ENCODE results near the gene ABCC3. TPM values are rescaled to one million over a fixed set of nuclear protein-coding genes. Genes with fewer than 3 reads are reported as not detected.

The ABCC3 gene
- total RNA-seq, 1 donor from 2014 or later, result 0.73 TPM

GRCh38 chr17:50629902-50630301 is 4.8 kb upstream of the ABCC3 start:
- Mint-ChIP-seq H3K9me3 (ENCODE audit: unreplicated experiment) (no peaks in the 10 kb centered on the region), H3K27ac (ENCODE audit: unreplicated experiment) (no peak overlapping the region), H3K4me1 (ENCODE audit: unreplicated experiment) (peaks cover 19% of the 10 kb centered on the region), H3K4me3 (ENCODE audit: unreplicated experiment) (no peak overlapping the region), H3K27me3 (ENCODE audit: unreplicated experiment) (peaks cover 36% of the 10 kb centered on the region), H3K36me3 (ENCODE audit: unreplicated experiment) (no peaks in the 10 kb centered on the region)
- DNase-seq (ENCODE audit: extremely low spot score, unreplicated experiment), result no peak
- TF ChIP-seq CTCF (IDR thresholded peaks at IDR 0.05), result no peak

- Mint-ChIP-seq H3K36me3 (ENCODE audit: unreplicated experiment) (no peaks in the 10 kb centered on the region), H3K27ac (ENCODE audit: unreplicated experiment) (no peak overlapping the region), H3K4me3 (ENCODE audit: unreplicated experiment) (no peak overlapping the region), H3K27me3 (ENCODE audit: unreplicated experiment) (peaks cover 36% of the 10 kb centered on the region), H3K9me3 (ENCODE audit: unreplicated experiment) (no peaks in the 10 kb centered on the region), H3K4me1 (ENCODE audit: unreplicated experiment) (peaks cover 20% of the 10 kb centered on the region)
- DNase-seq (ENCODE audit: extremely low spot score, unreplicated experiment), result no peak
- peak; percentile 72 for TF ChIP-seq CTCF (IDR thresholded peaks at IDR 0.05)
Observed at GRCh38 chr17:50630524-50631194, 4.0 kb upstream of the ABCC3 start.

DNA sequence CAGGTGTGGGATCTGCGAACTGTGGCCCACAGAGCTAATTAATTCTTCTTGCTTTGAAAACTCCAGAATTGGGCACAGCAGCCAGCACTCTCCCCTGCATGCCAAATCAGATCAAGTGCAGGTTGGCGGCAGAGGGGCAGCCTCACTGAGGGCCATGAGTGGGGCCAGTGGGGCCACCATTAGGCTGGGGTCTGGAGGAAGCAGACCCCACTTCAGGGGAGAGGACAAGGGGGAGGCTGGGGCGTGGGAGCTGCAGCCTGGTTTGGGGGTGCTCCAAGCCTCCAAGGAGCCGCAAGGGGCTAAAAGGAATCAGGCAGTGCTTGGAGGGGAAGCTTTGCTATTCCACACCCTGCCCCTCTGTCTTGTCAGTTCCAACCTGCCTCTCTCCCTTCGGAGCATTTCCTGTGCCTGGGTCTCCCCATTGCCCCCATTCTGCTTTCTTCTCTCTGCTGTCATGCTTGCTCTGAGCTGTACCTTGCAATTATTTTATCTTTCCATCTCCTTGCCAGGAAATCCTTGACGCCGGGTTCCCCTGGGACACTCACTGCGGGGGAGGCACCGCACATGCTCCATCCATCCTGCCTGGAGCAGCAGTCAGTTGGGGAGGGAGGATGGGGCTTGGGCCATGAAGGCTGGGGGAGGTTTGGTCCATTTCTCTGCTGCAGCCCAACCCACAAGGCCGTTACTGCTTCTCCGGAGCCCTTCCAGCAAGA is 3.3 kb upstream of the ABCC3 start:
- peaks cover 20% of the 10 kb centered on the region for H3K4me1 Mint-ChIP-seq (ENCODE audit: unreplicated experiment)
- H3K9me3 Mint-ChIP-seq (ENCODE audit: unreplicated experiment), result no peaks in the 10 kb centered on the region
- no peak for TF ChIP-seq CTCF (IDR thresholded peaks at IDR 0.05)
- no peak overlapping the region for H3K4me3 Mint-ChIP-seq (ENCODE audit: unreplicated experiment)
- DNase-seq (ENCODE audit: extremely low spot score, unreplicated experiment), result no peak
- H3K36me3 Mint-ChIP-seq (ENCODE audit: unreplicated experiment), result no peaks in the 10 kb centered on the region
- peaks cover 36% of the 10 kb centered on the region for H3K27me3 Mint-ChIP-seq (ENCODE audit: unreplicated experiment)
- H3K27ac Mint-ChIP-seq (ENCODE audit: unreplicated experiment), result no peak overlapping the region

DNA sequence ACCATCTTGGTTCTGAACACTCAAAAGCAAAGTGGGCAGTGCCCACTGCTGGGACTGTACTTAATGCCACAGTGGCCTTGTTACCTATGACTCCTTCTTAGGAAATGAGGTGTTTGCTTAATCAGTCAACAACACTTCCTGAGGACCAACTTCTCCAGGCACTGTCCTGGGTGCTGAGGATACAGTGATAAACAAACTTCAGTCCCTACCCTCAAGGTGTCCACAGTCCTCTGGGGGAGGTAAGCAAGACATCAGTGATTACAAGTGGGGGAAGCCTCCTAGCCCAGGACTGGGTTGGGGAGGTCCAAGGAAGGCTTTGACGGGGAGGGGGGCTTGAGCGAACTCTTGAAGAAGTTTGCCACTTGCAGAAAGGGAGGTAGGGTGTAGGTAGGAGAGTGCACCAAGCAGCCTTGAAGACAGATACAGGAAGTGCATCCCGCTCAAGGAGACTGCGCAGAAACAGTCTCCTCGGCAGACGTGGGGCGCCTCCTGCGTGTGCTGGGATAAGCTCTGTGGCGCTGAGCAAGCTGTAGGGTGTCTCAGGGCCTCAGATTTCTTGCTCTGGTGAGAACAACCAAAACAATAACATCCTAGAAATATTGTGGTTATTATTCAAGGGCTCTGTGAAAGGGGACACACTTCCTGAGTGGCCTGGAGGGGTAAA is 2.6 kb upstream of the ABCC3 start:
- Mint-ChIP-seq H3K4me3 (ENCODE audit: unreplicated experiment) (no peak overlapping the region), H3K27ac (ENCODE audit: unreplicated experiment) (no peak overlapping the region), H3K36me3 (ENCODE audit: unreplicated experiment) (no peaks in the 10 kb centered on the region), H3K27me3 (ENCODE audit: unreplicated experiment) (peaks cover 36% of the 10 kb centered on the region), H3K9me3 (ENCODE audit: unreplicated experiment) (no peaks in the 10 kb centered on the region), H3K4me1 (ENCODE audit: unreplicated experiment) (peaks cover 20% of the 10 kb centered on the region)
- DNase-seq (ENCODE audit: extremely low spot score, unreplicated experiment), result no peak
- TF ChIP-seq CTCF (IDR thresholded peaks at IDR 0.05), result no peak

GRCh38 chr17:50632637-50633036 is 2.0 kb upstream of the ABCC3 start:
- Mint-ChIP-seq H3K4me1 (ENCODE audit: unreplicated experiment) (peaks cover 24% of the 10 kb centered on the region), H3K4me3 (ENCODE audit: unreplicated experiment) (no peak overlapping the region), H3K36me3 (ENCODE audit: unreplicated experiment) (no peaks in the 10 kb centered on the region), H3K27me3 (ENCODE audit: unreplicated experiment) (peaks cover 32% of the 10 kb centered on the region), H3K27ac (ENCODE audit: unreplicated experiment) (no peak overlapping the region), H3K9me3 (ENCODE audit: unreplicated experiment) (no peaks in the 10 kb centered on the region)
- TF ChIP-seq CTCF (IDR thresholded peaks at IDR 0.05), result no peak
- no peak for DNase-seq (ENCODE audit: extremely low spot score, unreplicated experiment)
